Measurements from ENCODE around the gene ACE2. TPM values are rescaled to one million over a fixed set of nuclear protein-coding genes. Genes with fewer than 3 reads are reported as not detected.

The ACE2 gene
- polyA plus RNA-seq, 1 donor = 428 TPM

DNA sequence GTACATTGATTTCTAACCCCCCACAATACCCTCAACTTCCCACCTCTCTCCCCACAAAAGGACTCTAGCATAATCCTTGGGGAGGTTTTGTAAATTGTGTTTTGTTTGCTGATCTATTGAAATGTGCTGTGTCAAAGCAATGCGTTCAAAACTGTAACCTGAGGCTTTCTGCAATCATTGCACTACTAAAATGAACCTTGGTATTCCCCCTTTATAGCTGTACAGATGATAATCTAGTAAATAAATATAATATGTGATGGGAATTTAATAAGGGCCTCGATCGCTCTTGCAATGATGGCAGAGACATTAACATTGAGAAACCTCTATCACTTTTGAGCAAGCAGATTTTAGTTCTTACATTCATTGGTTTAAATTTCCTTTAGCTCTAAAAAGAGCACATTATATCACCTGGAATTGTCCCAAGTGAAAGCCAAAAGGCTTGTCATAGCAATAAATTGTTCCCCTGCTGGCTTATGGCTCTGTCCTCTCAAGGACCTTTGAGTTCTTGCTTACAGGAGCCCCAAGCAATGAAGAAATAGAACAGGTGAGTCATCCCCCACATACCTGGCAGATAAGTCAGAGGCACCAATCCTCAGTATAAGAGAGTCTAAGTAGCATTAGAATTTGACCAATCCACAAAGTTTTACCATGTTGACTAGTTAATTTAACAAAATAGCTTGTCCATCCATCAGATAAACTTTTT, 18.4 kb upstream of the ACE2 start:
- H3K36me3 ChIP-seq (ENCODE audit: control insufficient read depth, insufficient read depth, low read length) = no peaks in the 10 kb centered on the region
- DNase-seq = peak; percentile 82 to 87
- H3K27ac ChIP-seq (ENCODE audit: low read length) = peak overlapping the region; percentile 95
- no CpG with 5 or more reads among the region's 3 CpGs for WGBS (ENCODE audit: insufficient coverage, low lambda C conversion rate)
- no peaks in the 10 kb centered on the region for H3K27me3 ChIP-seq (ENCODE audit: control insufficient read depth, insufficient read depth, low read length)
- H3K4me3 ChIP-seq (ENCODE audit: low read length) = peak overlapping the region; percentile 10
- H3K4me1 ChIP-seq (ENCODE audit: control insufficient read depth, insufficient read depth, low read length) = peaks cover 18% of the 10 kb centered on the region
- no peaks in the 10 kb centered on the region for H3K9me3 ChIP-seq (ENCODE audit: control insufficient read depth, low read depth, low read length)

- H3K9me3 ChIP-seq (ENCODE audit: control insufficient read depth, low read depth, low read length) = no peaks in the 10 kb centered on the region
- no peak overlapping the region for H3K27ac ChIP-seq (ENCODE audit: low read length)
- no CpG with 5 or more reads among the region's 6 CpGs for WGBS (ENCODE audit: insufficient coverage, low lambda C conversion rate)
- no peaks in the 10 kb centered on the region for H3K27me3 ChIP-seq (ENCODE audit: control insufficient read depth, insufficient read depth, low read length)
- no peak for DNase-seq
- H3K4me3 ChIP-seq (ENCODE audit: low read length) = no peak overlapping the region
- peaks cover 16% of the 10 kb centered on the region for H3K4me1 ChIP-seq (ENCODE audit: control insufficient read depth, insufficient read depth, low read length)
- no peaks in the 10 kb centered on the region for H3K36me3 ChIP-seq (ENCODE audit: control insufficient read depth, insufficient read depth, low read length)
These were observed 16.4 kb upstream of the ACE2 start for GRCh38 chrX:15617111-15617510.

DNA sequence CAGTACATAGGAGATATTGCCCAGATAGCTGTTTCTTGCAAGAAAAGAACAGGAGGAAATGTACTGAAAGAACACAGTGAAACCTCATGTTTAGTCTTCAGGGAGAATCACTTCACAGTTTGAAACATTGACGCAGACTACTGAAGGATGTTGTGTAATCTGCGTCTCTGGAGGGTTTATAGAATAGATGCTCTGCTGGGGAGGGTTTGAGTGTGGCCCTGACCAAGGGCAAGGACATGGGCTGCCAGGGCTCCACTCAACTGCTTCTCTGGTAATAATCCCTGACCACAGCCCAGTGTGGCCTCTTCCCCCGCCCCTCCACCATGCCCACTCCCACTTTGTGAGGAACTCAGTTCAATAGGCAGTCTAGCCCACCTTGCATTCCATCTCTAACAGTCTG, 15.8 kb upstream of the ACE2 start:
- no peak for DNase-seq
- WGBS (ENCODE audit: insufficient coverage, low lambda C conversion rate) = no CpG with 5 or more reads among the region's 3 CpGs
- no peaks in the 10 kb centered on the region for H3K36me3 ChIP-seq (ENCODE audit: control insufficient read depth, insufficient read depth, low read length)
- no peaks in the 10 kb centered on the region for H3K27me3 ChIP-seq (ENCODE audit: control insufficient read depth, insufficient read depth, low read length)
- no peaks in the 10 kb centered on the region for H3K9me3 ChIP-seq (ENCODE audit: control insufficient read depth, low read depth, low read length)
- peaks cover 12% of the 10 kb centered on the region for H3K4me1 ChIP-seq (ENCODE audit: control insufficient read depth, insufficient read depth, low read length)
- H3K4me3 ChIP-seq (ENCODE audit: low read length) = no peak overlapping the region
- no peak overlapping the region for H3K27ac ChIP-seq (ENCODE audit: low read length)

GRCh38 chrX:15607067-15607466, 6.3 kb upstream of the ACE2 start:
- no peaks in the 10 kb centered on the region for H3K27me3 ChIP-seq (ENCODE audit: control insufficient read depth, insufficient read depth, low read length)
- WGBS (ENCODE audit: insufficient coverage, low lambda C conversion rate) = no CpG with 5 or more reads among the region's 5 CpGs
- H3K4me1 ChIP-seq (ENCODE audit: control insufficient read depth, insufficient read depth, low read length) = peaks cover 18% of the 10 kb centered on the region
- no peaks in the 10 kb centered on the region for H3K36me3 ChIP-seq (ENCODE audit: control insufficient read depth, insufficient read depth, low read length)
- H3K27ac ChIP-seq (ENCODE audit: low read length) = peak overlapping the region; percentile 90
- no peak for DNase-seq
- no peaks in the 10 kb centered on the region for H3K9me3 ChIP-seq (ENCODE audit: control insufficient read depth, low read depth, low read length)
- no peak overlapping the region for H3K4me3 ChIP-seq (ENCODE audit: low read length)

DNA sequence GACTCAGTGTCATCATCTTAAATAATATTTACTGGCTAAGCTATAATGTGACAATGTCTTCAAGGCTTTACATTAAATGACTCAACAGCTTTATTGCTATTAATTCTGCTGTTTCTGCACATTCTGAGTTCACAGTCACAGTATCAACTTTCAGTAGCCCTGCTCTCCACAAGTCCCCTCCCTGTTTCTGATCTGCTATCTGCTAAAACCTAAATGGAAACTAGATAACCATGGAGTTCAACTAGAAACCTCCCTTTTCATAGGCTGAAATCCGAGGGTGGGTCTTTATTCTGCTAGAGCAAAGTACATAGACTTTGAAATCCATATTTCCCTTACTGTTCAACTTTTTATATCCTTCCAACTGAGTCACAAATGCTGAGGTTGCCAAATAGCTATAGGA, 5.4 kb upstream of the ACE2 start:
- peak; percentile 74 to 88 for DNase-seq
- H3K4me3 ChIP-seq (ENCODE audit: low read length) = no peak overlapping the region
- peaks cover 22% of the 10 kb centered on the region for H3K4me1 ChIP-seq (ENCODE audit: control insufficient read depth, insufficient read depth, low read length)
- no peaks in the 10 kb centered on the region for H3K9me3 ChIP-seq (ENCODE audit: control insufficient read depth, low read depth, low read length)
- no CpG with 5 or more reads among the region's 1 CpG for WGBS (ENCODE audit: insufficient coverage, low lambda C conversion rate)
- no peaks in the 10 kb centered on the region for H3K36me3 ChIP-seq (ENCODE audit: control insufficient read depth, insufficient read depth, low read length)
- H3K27me3 ChIP-seq (ENCODE audit: control insufficient read depth, insufficient read depth, low read length) = no peaks in the 10 kb centered on the region
- peak overlapping the region; percentile 93 for H3K27ac ChIP-seq (ENCODE audit: low read length)

DNA sequence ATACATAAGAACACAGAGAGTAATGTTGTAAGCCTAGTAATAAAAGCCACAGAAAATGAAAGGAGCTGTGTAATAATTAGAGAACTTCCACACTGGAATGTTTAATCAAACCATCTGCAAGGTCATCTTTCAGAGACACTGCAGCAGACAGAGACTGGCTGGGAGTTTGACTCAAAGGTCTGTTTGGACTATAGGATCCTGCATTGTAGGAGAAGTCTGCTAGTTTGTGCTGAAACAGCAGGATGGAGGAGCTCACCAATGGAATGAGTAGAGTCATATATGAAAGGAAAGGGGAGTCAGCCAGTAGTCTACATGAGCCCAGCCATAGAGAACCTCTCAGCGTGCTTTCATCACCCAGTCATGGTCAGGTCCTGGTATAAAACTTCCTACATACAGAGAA, 4.5 kb upstream of the ACE2 start:
- H3K4me1 ChIP-seq (ENCODE audit: control insufficient read depth, insufficient read depth, low read length) = peaks cover 22% of the 10 kb centered on the region
- H3K9me3 ChIP-seq (ENCODE audit: control insufficient read depth, low read depth, low read length) = no peaks in the 10 kb centered on the region
- no peaks in the 10 kb centered on the region for H3K36me3 ChIP-seq (ENCODE audit: control insufficient read depth, insufficient read depth, low read length)
- no CpG with 5 or more reads among the region's 1 CpG for WGBS (ENCODE audit: insufficient coverage, low lambda C conversion rate)
- H3K4me3 ChIP-seq (ENCODE audit: low read length) = no peak overlapping the region
- no peaks in the 10 kb centered on the region for H3K27me3 ChIP-seq (ENCODE audit: control insufficient read depth, insufficient read depth, low read length)
- H3K27ac ChIP-seq (ENCODE audit: low read length) = peak overlapping the region; percentile 93
- DNase-seq = peak; percentile 43 to 78

DNA sequence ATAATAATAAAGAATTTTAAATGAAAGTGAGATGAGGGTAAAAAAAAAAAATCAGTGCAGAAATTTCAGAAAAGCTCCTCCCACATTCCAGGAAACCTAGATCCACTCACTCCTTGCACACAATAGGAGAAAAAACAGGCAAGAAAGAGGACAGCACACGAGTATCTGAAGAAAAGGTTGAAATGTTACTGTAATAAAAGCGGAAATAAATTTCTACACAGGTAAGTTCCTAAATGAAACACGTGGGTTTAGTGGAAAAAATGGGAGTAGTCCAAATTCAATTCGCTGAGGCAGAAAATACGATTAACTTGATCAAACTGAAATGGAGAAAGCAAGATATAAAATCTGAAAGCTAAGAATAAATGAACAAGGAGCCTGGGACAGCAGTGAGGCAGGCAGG, 2.0 kb upstream of the ACE2 start:
- DNase-seq = no peak
- H3K27ac ChIP-seq (ENCODE audit: low read length) = peak overlapping the region; percentile 96
- H3K9me3 ChIP-seq (ENCODE audit: control insufficient read depth, low read depth, low read length) = no peaks in the 10 kb centered on the region
- WGBS (ENCODE audit: insufficient coverage, low lambda C conversion rate) = no CpG with 5 or more reads among the region's 5 CpGs
- H3K27me3 ChIP-seq (ENCODE audit: control insufficient read depth, insufficient read depth, low read length) = no peaks in the 10 kb centered on the region
- H3K4me1 ChIP-seq (ENCODE audit: control insufficient read depth, insufficient read depth, low read length) = peaks cover 22% of the 10 kb centered on the region
- no peak overlapping the region for H3K4me3 ChIP-seq (ENCODE audit: low read length)
- no peaks in the 10 kb centered on the region for H3K36me3 ChIP-seq (ENCODE audit: control insufficient read depth, insufficient read depth, low read length)

- Histone ChIP-seq H3K27ac (ENCODE audit: low read length) (peak overlapping the region; percentile 96), H3K27me3 (ENCODE audit: control insufficient read depth, insufficient read depth, low read length) (no peaks in the 10 kb centered on the region), H3K4me3 (ENCODE audit: low read length) (peak overlapping the region; percentile 21), H3K9me3 (ENCODE audit: control insufficient read depth, low read depth, low read length) (no peaks in the 10 kb centered on the region), H3K36me3 (ENCODE audit: control insufficient read depth, insufficient read depth, low read length) (no peaks in the 10 kb centered on the region), H3K4me1 (ENCODE audit: control insufficient read depth, insufficient read depth, low read length) (peaks cover 22% of the 10 kb centered on the region)
- WGBS (ENCODE audit: insufficient coverage, low lambda C conversion rate) = no CpG with 5 or more reads among the region's 3 CpGs
- peak; percentile 56 to 76 for DNase-seq
These were observed 1.2 kb upstream of the ACE2 start for GRCh38 chrX:15601932-15602331.

DNA sequence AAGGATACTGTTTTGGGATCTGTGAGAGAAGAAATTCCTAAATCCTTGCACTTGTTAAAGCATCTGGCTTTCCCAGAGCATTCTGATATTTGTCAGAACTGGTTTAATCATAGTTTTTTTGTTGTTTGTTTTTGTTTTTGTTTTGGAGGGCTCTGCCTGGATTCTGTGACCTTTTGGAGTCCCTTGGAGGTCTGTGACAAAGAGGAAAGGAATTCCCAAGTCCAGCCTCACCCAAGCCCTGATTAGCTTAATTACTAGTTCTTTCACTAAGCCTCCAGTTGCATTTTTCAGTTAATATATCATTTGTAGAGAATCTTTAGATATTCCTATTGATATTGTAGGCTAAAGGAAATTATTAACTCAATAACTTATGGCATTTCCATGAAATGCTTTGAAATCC, 711 bp downstream of the ACE2 start:
- no peak for DNase-seq
- Histone ChIP-seq H3K4me1 (ENCODE audit: control insufficient read depth, insufficient read depth, low read length) (peaks cover 22% of the 10 kb centered on the region), H3K27ac (ENCODE audit: low read length) (peak overlapping the region; percentile 96), H3K36me3 (ENCODE audit: control insufficient read depth, insufficient read depth, low read length) (no peaks in the 10 kb centered on the region), H3K27me3 (ENCODE audit: control insufficient read depth, insufficient read depth, low read length) (no peaks in the 10 kb centered on the region), H3K9me3 (ENCODE audit: control insufficient read depth, low read depth, low read length) (no peaks in the 10 kb centered on the region), H3K4me3 (ENCODE audit: low read length) (peak overlapping the region; percentile 52)

DNA sequence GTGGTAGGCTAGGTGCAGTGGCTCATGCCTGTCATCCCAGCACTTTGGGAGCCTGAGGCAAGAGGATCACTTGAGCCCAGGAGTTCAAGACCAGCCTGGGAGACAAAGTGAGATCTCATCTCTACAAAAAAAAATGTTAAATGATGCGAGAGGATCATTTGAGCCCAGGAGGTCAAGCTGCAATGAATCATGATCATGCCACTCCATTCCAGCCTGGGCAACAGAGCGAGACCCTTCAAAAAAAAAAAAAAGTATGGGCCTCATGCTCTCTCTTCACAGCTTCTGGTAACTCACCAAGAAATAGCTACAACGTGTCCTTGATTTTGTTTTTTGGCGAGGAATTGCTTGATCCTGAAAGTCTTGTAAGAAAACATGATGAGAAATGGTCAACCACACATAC, 1.3 kb downstream of the ACE2 start:
- H3K27ac ChIP-seq (ENCODE audit: low read length) = peak overlapping the region; percentile 96
- no CpG with 5 or more reads among the region's 4 CpGs for WGBS (ENCODE audit: insufficient coverage, low lambda C conversion rate)
- peaks cover 18% of the 10 kb centered on the region for H3K4me1 ChIP-seq (ENCODE audit: control insufficient read depth, insufficient read depth, low read length)
- no peaks in the 10 kb centered on the region for H3K9me3 ChIP-seq (ENCODE audit: control insufficient read depth, low read depth, low read length)
- peak overlapping the region; percentile 52 for H3K4me3 ChIP-seq (ENCODE audit: low read length)
- H3K27me3 ChIP-seq (ENCODE audit: control insufficient read depth, insufficient read depth, low read length) = no peaks in the 10 kb centered on the region
- DNase-seq = no peak
- H3K36me3 ChIP-seq (ENCODE audit: control insufficient read depth, insufficient read depth, low read length) = no peaks in the 10 kb centered on the region

- H3K36me3 ChIP-seq (ENCODE audit: control insufficient read depth, insufficient read depth, low read length) = peaks cover 7% of the 10 kb centered on the region
- DNase-seq = no peak
- WGBS (ENCODE audit: insufficient coverage, low lambda C conversion rate) = no CpG with 5 or more reads among the region's 3 CpGs
- no peaks in the 10 kb centered on the region for H3K9me3 ChIP-seq (ENCODE audit: control insufficient read depth, low read depth, low read length)
- H3K27ac ChIP-seq (ENCODE audit: low read length) = peak overlapping the region; percentile 96
- H3K27me3 ChIP-seq (ENCODE audit: control insufficient read depth, insufficient read depth, low read length) = no peaks in the 10 kb centered on the region
- peak overlapping the region; percentile 54 for H3K4me3 ChIP-seq (ENCODE audit: low read length)
- peaks cover 11% of the 10 kb centered on the region for H3K4me1 ChIP-seq (ENCODE audit: control insufficient read depth, insufficient read depth, low read length)
These were observed 2.7 kb downstream of the ACE2 start for GRCh38 chrX:15598026-15598425.
